ENCODE measurements around the gene RIPK4. TPM values are rescaled to one million over a fixed set of nuclear protein-coding genes. Genes with fewer than 3 reads are reported as not detected.

The RIPK4 gene
- polyA plus RNA-seq, 1 donor (not counting 4 experiments of a cell fraction or from before 2014, with no cell fraction given), result 18.4 TPM

- Histone ChIP-seq H3K9ac (ENCODE audit: control insufficient read depth, extremely low read depth, insufficient read depth, low read length) (no peak overlapping the region), H3K79me2 (ENCODE audit: control insufficient read depth, insufficient read depth, low read length) (no peaks in the 10 kb centered on the region), H3K9me1 (ENCODE audit: control insufficient read depth, extremely low read depth, insufficient read depth, low read length) (no peaks in the 10 kb centered on the region), H3K4me3 (ENCODE audit: control insufficient read depth in 2 of 3, extremely low read depth in 1 of 3, insufficient read depth in 2 of 3, low read depth in 1 of 3, low read length in 3 of 3) (no peak overlapping the region), H3K9me3 (ENCODE audit: control insufficient read depth, low read depth, low read length) (no peaks in the 10 kb centered on the region), H3K4me1 (ENCODE audit: control insufficient read depth, extremely low read depth, insufficient read depth, low read length) (peaks cover 47% of the 10 kb centered on the region), H3K27me3 (ENCODE audit: control insufficient read depth, extremely low read depth, insufficient read depth, low read length) (no peaks in the 10 kb centered on the region), H4K20me1 (ENCODE audit: control insufficient read depth, extremely low read depth, insufficient read depth, low read length) (no peaks in the 10 kb centered on the region), H2AFZ (ENCODE audit: control insufficient read depth, low read length) (no peak overlapping the region), H3K27ac (ENCODE audit: control insufficient read depth, insufficient read depth, low read length) (peak overlapping the region; percentile 17), H3K36me3 (ENCODE audit: control insufficient read depth in 2 of 2, extremely low read depth in 1 of 2, insufficient read depth in 2 of 2, low read length in 2 of 2) (no peaks in the 10 kb centered on the region), H3K4me2 (ENCODE audit: control insufficient read depth, extremely low read depth, insufficient read depth, low read depth, low read length) (peak overlapping the region; percentile 15)
- no peak for FAIRE-seq
- no peak for DNase-seq (ENCODE audit: low read depth, low spot score)
- dilution Hi-C loops (cut with MboI; ENCODE audit: extremely low pct_ligation_motif_present, low sequenced_read_pairs), result no loop called here
- TF ChIP-seq, protein P1, sequence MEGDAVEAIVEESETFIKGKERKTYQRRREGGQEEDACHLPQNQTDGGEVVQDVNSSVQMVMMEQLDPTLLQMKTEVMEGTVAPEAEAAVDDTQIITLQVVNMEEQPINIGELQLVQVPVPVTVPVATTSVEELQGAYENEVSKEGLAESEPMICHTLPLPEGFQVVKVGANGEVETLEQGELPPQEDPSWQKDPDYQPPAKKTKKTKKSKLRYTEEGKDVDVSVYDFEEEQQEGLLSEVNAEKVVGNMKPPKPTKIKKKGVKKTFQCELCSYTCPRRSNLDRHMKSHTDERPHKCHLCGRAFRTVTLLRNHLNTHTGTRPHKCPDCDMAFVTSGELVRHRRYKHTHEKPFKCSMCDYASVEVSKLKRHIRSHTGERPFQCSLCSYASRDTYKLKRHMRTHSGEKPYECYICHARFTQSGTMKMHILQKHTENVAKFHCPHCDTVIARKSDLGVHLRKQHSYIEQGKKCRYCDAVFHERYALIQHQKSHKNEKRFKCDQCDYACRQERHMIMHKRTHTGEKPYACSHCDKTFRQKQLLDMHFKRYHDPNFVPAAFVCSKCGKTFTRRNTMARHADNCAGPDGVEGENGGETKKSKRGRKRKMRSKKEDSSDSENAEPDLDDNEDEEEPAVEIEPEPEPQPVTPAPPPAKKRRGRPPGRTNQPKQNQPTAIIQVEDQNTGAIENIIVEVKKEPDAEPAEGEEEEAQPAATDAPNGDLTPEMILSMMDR (optimal IDR thresholded peaks at IDR 0.05 in 1 of 3, IDR thresholded peaks at IDR 0.05 in 1 of 3, conservative IDR thresholded peaks at IDR 0.05 in 1 of 3; ENCODE audit: extremely low read depth in 1 of 3, insufficient read depth in 2 of 3, low read length in 3 of 3), result no peak
- TF ChIP-seq EZH2 (IDR thresholded peaks at IDR 0.05; ENCODE audit: low read length), result no peak
Observed at GRCh38 chr21:41730367-41730765, 36.5 kb downstream of the RIPK4 start.

- peak overlapping the region; percentile 55 for H2AFZ ChIP-seq (ENCODE audit: control insufficient read depth, low read length)
- no peak overlapping the region for H3K9ac ChIP-seq (ENCODE audit: control insufficient read depth, extremely low read depth, insufficient read depth, low read length)
- peak overlapping the region; percentile 15 for H3K4me2 ChIP-seq (ENCODE audit: control insufficient read depth, extremely low read depth, insufficient read depth, low read depth, low read length)
- DNase-seq (ENCODE audit: low read depth, low spot score) (no peak), FAIRE-seq (peak; percentile 73)
- H3K27me3 ChIP-seq (ENCODE audit: control insufficient read depth, extremely low read depth, insufficient read depth, low read length), result no peaks in the 10 kb centered on the region
- H3K79me2 ChIP-seq (ENCODE audit: control insufficient read depth, insufficient read depth, low read length), result no peaks in the 10 kb centered on the region
- H3K4me3 ChIP-seq (ENCODE audit: control insufficient read depth in 2 of 3, extremely low read depth in 1 of 3, insufficient read depth in 2 of 3, low read depth in 1 of 3, low read length in 3 of 3), result no peak overlapping the region
- H3K36me3 ChIP-seq (ENCODE audit: control insufficient read depth in 2 of 2, extremely low read depth in 1 of 2, insufficient read depth in 2 of 2, low read length in 2 of 2), result no peaks in the 10 kb centered on the region
- H3K9me1 ChIP-seq (ENCODE audit: control insufficient read depth, extremely low read depth, insufficient read depth, low read length), result no peaks in the 10 kb centered on the region
- peak overlapping the region; percentile 17 for H3K27ac ChIP-seq (ENCODE audit: control insufficient read depth, insufficient read depth, low read length)
- TF ChIP-seq EZH2 (IDR thresholded peaks at IDR 0.05; ENCODE audit: low read length), result no peak
- TF ChIP-seq, protein P1 (optimal IDR thresholded peaks at IDR 0.05 in 1 of 3, IDR thresholded peaks at IDR 0.05 in 1 of 3, conservative IDR thresholded peaks at IDR 0.05 in 1 of 3; ENCODE audit: extremely low read depth in 1 of 3, insufficient read depth in 2 of 3, low read length in 3 of 3), result no peak
- no peaks in the 10 kb centered on the region for H4K20me1 ChIP-seq (ENCODE audit: control insufficient read depth, extremely low read depth, insufficient read depth, low read length)
- H3K4me1 ChIP-seq (ENCODE audit: control insufficient read depth, extremely low read depth, insufficient read depth, low read length), result peaks cover 47% of the 10 kb centered on the region
- no peaks in the 10 kb centered on the region for H3K9me3 ChIP-seq (ENCODE audit: control insufficient read depth, low read depth, low read length)
- dilution Hi-C loops (cut with MboI; ENCODE audit: extremely low pct_ligation_motif_present, low sequenced_read_pairs), result no loop called here
Observed at GRCh38 chr21:41729701-41730366, 37.0 kb downstream of the RIPK4 start.
